HepG2 (cell line): ENCODE data around the gene CREG2. TPM values are rescaled to one million over a fixed set of nuclear protein-coding genes. Genes with fewer than 3 reads are reported as not detected.

Experiments used
- ERF ChIP-seq: IDR thresholded peaks from 2 replicates; pipeline ENCODE4 v1.6.1; 2018; ENCODE audit warnings: missing biosample characterization, missing genetic modification reagents
- HDAC2 ChIP-seq: sonication (generic); formaldehyde crosslinking; IDR thresholded peaks from 2 replicates; pipeline ENCODE4 v1.4.0; 2020; ENCODE audit warnings: missing genetic modification reagents
- IKZF1 ChIP-seq: fragments of 450-650 bp; IDR thresholded peaks from 2 replicates; pipeline ENCODE4 v1.7.1; 2016
- KLF12 ChIP-seq: sonication (generic); formaldehyde crosslinking; IDR thresholded peaks from 2 replicates; pipeline ENCODE4 v1.4.0; 2020; ENCODE audit warnings: missing genetic modification reagents, borderline replicate concordance
- NCOA5 ChIP-seq: sonication (generic); formaldehyde crosslinking; IDR thresholded peaks from 2 replicates; pipeline ENCODE4 v1.4.0; 2020; ENCODE audit warnings: missing genetic modification reagents
- SKI ChIP-seq: fragments of 450-650 bp; IDR thresholded peaks from one replicate; pipeline ENCODE4 v1.6.1; 2018; ENCODE audit warnings: mild to moderate bottlenecking; ENCODE audit not compliant: partially characterized antibody
- SOX13 ChIP-seq, 3 experiments: fragments of 450-650 bp in 1 of 3; sonication (generic) in 1 of 3; formaldehyde crosslinking in 1 of 3; IDR thresholded peaks in 2 of 3; conservative IDR thresholded peaks in 1 of 3; 2 replicates each; pipeline versions ENCODE4 v1.5.0 to v1.6.1; 2016 to 2020; ENCODE audit warnings: antibody characterized with exemption in 1 of 3, mild to moderate bottlenecking in 1 of 3, missing compliant biosample characterization in 1 of 3, missing genetic modification reagents in 1 of 3, moderate library complexity in 1 of 3
- TBX2 ChIP-seq: sonication (generic); formaldehyde crosslinking; IDR thresholded peaks from 2 replicates; pipeline ENCODE4 v1.5.0; 2020; ENCODE audit warnings: missing genetic modification reagents, mild to moderate bottlenecking, borderline replicate concordance
- ZNF777 ChIP-seq: sonication (generic); formaldehyde crosslinking; IDR thresholded peaks from 2 replicates; pipeline ENCODE4 v1.4.0; 2020; ENCODE audit warnings: missing genetic modification reagents
- ZSCAN31 ChIP-seq: sonication (generic); formaldehyde crosslinking; IDR thresholded peaks from 2 replicates; pipeline ENCODE4 v1.5.0; 2020; ENCODE audit warnings: low read depth, mild to moderate bottlenecking, missing genetic modification reagents
- polyA plus RNA-seq, 8 experiments: library from polyadenylated mRNA; depleted of rRNA in 3 of 8; stranded (reverse) in 7 of 8; unstranded in 1 of 8; fragments of >200 nt; fragmentation: Illumina TruSeq in 4 of 8; extraction: Trizol in 4 of 8; gene quantifications; 2 replicates each; pipeline versions ENCODE4 v1.2.1 to v1.2.3, GENCODE V29; 2011 to 2016; ENCODE audit warnings: low read depth in 4 of 8, missing spikeins in 1 of 8, mixed read lengths in 1 of 8; ENCODE audit not compliant: insufficient read depth in 1 of 8
- total RNA-seq, 5 experiments: library from RNA; depleted of rRNA; stranded (reverse); fragments of >200 nt; fragmentation: Illumina TruSeq; extraction: Trizol; gene quantifications; 2 replicates each; pipeline ENCODE4 v1.2.3, GENCODE V29; 2016; ENCODE audit warnings: low read depth in 1 of 5
- TF ChIP-seq, protein P1 (sequence below): sonication (generic); formaldehyde crosslinking; IDR thresholded peaks from 2 replicates; pipeline ENCODE4 v1.5.0; 2020; ENCODE audit warnings: missing genetic modification reagents, mild to moderate bottlenecking, borderline replicate concordance
- TF ChIP-seq, protein P2 (sequence below): sonication (generic); formaldehyde crosslinking; IDR thresholded peaks from 2 replicates; pipeline ENCODE4 v1.4.0; 2020; ENCODE audit warnings: missing genetic modification reagents, borderline replicate concordance
- TF ChIP-seq, protein P3 (sequence below): sonication (generic); formaldehyde crosslinking; IDR thresholded peaks from 2 replicates; pipeline ENCODE4 v1.4.0; 2020; ENCODE audit warnings: missing genetic modification reagents, borderline replicate concordance
- TF ChIP-seq, protein P4 (sequence below), 2 experiments: sonication (generic) in 1 of 2; formaldehyde crosslinking in 1 of 2; IDR thresholded peaks; 2 replicates each; pipeline versions ENCODE4 v1.4.0 to v1.6.1; 2018 to 2020; ENCODE audit warnings: missing genetic modification reagents in 2 of 2, borderline replicate concordance in 1 of 2, low read depth in 1 of 2, mild to moderate bottlenecking in 1 of 2, missing biosample characterization in 1 of 2

Gene CREG2
- total and polyA plus RNA-seq, 2 of the 13 experiments (the other 11 are each of a cell fraction or from before 2014, with no cell fraction given) = 0.18 to 0.26 TPM

DNA sequence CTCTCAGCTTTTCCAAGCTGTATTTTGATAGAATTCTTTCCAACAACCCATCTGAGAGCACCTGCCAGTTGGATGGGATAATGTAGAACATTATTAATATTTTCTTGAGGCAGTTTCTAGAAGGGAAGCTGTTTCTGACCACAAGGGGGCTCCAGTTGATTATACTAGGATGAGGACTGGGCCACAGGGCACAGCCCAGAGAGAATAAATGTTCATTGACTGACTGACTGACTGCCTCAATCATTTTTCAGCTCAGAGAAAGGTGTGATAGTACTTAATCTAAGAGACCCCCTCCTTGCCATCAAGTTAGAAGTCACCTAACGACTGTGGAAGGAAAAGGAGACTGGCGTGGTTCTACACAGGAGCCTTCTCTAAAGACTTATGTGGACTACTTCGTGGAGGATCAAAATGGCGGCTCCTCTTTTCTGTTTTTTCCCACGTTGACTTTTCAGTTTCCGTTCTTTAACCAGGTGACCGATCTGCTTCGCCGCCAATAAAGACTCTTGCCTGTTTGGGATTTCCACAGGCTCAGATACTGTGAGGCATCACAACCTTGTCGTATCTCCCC is 31.9 kb upstream of the CREG2 start (continued):
- TF ChIP-seq, protein P1, sequence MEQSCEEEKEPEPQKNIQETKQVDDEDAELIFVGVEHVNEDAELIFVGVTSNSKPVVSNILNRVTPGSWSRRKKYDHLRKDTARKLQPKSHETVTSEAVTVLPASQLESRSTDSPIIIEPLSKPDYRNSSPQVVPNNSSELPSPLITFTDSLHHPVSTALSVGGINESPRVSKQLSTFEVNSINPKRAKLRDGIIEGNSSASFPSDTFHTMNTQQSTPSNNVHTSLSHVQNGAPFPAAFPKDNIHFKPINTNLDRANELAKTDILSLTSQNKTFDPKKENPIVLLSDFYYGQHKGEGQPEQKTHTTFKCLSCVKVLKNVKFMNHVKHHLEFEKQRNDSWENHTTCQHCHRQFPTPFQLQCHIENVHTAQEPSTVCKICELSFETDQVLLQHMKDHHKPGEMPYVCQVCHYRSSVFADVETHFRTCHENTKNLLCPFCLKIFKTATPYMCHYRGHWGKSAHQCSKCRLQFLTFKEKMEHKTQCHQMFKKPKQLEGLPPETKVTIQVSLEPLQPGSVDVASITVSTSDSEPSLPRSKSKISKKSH (CRISPR knock-in tag) = no peak
- TF ChIP-seq ZSCAN31 (CRISPR knock-in tag) (no peak), IKZF1 (no peak), ERF (CRISPR knock-in tag) (0 out of 2 replicates have a peak, but pooled peaks have one; percentile 29), KLF12 (no peak), ZNF777 (no peak), SKI (no peak), SOX13 (IDR thresholded peaks at IDR 0.05) (no peak), SOX13 (CRISPR knock-in tag; conservative IDR thresholded peaks at IDR 0.05 in 1 of 2, IDR thresholded peaks at IDR 0.05 in 1 of 2) (0 out of 4 replicates have a peak, but pooled peaks of 1 of the 2 experiments have one; percentile 9), HDAC2 (CRISPR knock-in tag) (no peak), NCOA5 (CRISPR knock-in tag) (no peak), TBX2 (CRISPR knock-in tag) (no peak)
- TF ChIP-seq, protein P2, sequence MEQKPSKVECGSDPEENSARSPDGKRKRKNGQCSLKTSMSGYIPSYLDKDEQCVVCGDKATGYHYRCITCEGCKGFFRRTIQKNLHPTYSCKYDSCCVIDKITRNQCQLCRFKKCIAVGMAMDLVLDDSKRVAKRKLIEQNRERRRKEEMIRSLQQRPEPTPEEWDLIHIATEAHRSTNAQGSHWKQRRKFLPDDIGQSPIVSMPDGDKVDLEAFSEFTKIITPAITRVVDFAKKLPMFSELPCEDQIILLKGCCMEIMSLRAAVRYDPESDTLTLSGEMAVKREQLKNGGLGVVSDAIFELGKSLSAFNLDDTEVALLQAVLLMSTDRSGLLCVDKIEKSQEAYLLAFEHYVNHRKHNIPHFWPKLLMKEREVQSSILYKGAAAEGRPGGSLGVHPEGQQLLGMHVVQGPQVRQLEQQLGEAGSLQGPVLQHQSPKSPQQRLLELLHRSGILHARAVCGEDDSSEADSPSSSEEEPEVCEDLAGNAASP (CRISPR knock-in tag) = 0 out of 2 replicates have a peak, but pooled peaks have one; percentile 19
- TF ChIP-seq, protein P3, sequence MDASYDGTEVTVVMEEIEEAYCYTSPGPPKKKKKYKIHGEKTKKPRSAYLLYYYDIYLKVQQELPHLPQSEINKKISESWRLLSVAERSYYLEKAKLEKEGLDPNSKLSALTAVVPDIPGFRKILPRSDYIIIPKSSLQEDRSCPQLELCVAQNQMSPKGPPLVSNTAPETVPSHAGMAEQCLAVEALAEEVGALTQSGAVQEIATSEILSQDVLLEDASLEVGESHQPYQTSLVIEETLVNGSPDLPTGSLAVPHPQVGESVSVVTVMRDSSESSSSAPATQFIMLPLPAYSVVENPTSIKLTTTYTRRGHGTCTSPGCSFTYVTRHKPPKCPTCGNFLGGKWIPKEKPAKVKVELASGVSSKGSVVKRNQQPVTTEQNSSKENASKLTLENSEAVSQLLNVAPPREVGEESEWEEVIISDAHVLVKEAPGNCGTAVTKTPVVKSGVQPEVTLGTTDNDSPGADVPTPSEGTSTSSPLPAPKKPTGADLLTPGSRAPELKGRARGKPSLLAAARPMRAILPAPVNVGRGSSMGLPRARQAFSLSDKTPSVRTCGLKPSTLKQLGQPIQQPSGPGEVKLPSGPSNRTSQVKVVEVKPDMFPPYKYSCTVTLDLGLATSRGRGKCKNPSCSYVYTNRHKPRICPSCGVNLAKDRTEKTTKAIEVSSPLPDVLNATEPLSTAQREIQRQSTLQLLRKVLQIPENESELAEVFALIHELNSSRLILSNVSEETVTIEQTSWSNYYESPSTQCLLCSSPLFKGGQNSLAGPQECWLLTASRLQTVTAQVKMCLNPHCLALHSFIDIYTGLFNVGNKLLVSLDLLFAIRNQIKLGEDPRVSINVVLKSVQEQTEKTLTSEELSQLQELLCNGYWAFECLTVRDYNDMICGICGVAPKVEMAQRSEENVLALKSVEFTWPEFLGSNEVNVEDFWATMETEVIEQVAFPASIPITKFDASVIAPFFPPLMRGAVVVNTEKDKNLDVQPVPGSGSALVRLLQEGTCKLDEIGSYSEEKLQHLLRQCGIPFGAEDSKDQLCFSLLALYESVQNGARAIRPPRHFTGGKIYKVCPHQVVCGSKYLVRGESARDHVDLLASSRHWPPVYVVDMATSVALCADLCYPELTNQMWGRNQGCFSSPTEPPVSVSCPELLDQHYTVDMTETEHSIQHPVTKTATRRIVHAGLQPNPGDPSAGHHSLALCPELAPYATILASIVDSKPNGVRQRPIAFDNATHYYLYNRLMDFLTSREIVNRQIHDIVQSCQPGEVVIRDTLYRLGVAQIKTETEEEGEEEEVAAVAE = no peak
- TF ChIP-seq, protein P4, sequence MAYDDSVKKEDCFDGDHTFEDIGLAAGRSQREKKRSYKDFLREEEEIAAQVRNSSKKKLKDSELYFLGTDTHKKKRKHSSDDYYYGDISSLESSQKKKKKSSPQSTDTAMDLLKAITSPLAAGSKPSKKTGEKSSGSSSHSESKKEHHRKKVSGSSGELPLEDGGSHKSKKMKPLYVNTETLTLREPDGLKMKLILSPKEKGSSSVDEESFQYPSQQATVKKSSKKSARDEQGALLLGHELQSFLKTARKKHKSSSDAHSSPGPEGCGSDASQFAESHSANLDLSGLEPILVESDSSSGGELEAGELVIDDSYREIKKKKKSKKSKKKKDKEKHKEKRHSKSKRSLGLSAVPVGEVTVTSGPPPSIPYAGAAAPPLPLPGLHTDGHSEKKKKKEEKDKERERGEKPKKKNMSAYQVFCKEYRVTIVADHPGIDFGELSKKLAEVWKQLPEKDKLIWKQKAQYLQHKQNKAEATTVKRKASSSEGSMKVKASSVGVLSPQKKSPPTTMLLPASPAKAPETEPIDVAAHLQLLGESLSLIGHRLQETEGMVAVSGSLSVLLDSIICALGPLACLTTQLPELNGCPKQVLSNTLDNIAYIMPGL (CRISPR knock-in tag; IDR thresholded peaks at IDR 0.05; ENCODE audit: borderline replicate concordance in 1 of 2, low read depth in 1 of 2) = 0 out of 4 replicates have a peak, but pooled peaks have one; percentile 20 to 44
